GM23248 (cell line): ENCODE measurements around the gene CAMK1D.

Experiments used
- EZH2 ChIP-seq: fragments of 200-600 bp; sonication (generic); IDR thresholded peaks from 2 replicates; pipeline ENCODE4 v1.6.1; 2018; ENCODE audit warnings: antibody characterized with exemption, mild to moderate bottlenecking; ENCODE audit not compliant: insufficient read depth, poor library complexity, severe bottlenecking
- EZH2phosphoT487 ChIP-seq: fragments of 200-600 bp; sonication (generic); IDR thresholded peaks from 2 replicates; pipeline ENCODE4 v1.6.1; 2018; ENCODE audit warnings: antibody characterized with exemption, moderate library complexity, mild to moderate bottlenecking, low read depth; ENCODE audit not compliant: insufficient read depth

GRCh38 chr10:12434277-12434676, 84.9 kb downstream of the CAMK1D start:
- TF ChIP-seq EZH2 (no peak), EZH2phosphoT487 (no peak)
